Measurements from ENCODE around the gene PRKAR1B.

GRCh38 chr7:602341-603141 lies 124.5 kb downstream of the PRKAR1B start:
- no peak for TF ChIP-seq CTCF (IDR thresholded peaks at IDR 0.05)
- TF ChIP-seq POLR2A (IDR thresholded peaks at IDR 0.05), result no peak
- no peak for TF ChIP-seq EP300 (IDR thresholded peaks at IDR 0.05)

Measured in stomach (tissue), 4 donors.